Measurements from ENCODE around the gene FAM13C. TPM values are rescaled to one million over a fixed set of nuclear protein-coding genes. Genes with fewer than 3 reads are reported as not detected.

Gene FAM13C
- total RNA-seq, 1 experiment from 2014 or later: 1.8 TPM

DNA sequence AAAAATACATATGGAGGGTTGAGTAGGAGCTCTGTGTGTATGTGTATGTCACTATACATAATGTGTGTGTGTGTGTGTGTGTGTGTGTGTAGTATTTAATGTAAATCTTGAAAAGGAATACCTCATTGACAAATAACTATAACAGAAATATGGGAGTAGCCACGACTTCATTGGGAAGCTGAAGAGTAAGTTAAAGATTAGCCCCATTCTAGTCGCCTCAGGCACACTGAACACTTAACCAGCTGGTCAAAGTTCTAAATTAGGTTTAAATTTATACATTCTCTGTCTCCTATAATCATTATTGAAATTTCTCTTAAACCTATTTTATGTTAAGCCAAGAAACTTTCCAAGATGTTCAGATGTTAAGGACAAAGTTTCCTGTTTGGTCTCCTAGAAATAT lies 45.3 kb downstream of the FAM13C start:
- no peaks in the 10 kb centered on the region for H3K36me3 ChIP-seq (replicated peaks; ENCODE audit: control insufficient read depth, insufficient read depth, low read length)
- no peak for DNase-seq
- H3K27me3 ChIP-seq (ENCODE audit: control insufficient read depth, insufficient read depth, low read length): no peaks in the 10 kb centered on the region
- H3K4me3 ChIP-seq (ENCODE audit: insufficient read depth, low read depth, low read length): no peak overlapping the region

DNA sequence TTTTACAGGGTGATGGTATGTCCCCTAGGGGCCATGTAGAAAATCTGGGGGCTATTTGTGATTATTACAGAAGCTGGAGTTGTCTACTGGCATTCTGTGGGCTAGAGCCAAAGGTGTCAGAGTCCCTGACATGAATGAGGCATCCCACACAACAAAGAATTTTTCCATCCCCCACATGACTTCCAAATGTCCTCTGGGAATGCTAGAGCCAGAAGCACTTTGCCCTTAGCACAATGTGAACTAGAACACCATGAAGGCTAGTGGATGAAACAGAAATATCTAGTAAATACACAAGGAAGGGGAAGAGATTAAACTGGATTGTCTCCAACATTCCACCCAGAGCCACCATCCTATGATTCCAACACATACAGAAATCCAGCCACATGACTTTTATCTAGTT lies 46.9 kb downstream of the FAM13C start:
- no peaks in the 10 kb centered on the region for H3K27me3 ChIP-seq (ENCODE audit: control insufficient read depth, insufficient read depth, low read length)
- DNase-seq: no peak
- H3K36me3 ChIP-seq (replicated peaks; ENCODE audit: control insufficient read depth, insufficient read depth, low read length): no peaks in the 10 kb centered on the region
- no peak overlapping the region for H3K4me3 ChIP-seq (ENCODE audit: insufficient read depth, low read depth, low read length)

DNA sequence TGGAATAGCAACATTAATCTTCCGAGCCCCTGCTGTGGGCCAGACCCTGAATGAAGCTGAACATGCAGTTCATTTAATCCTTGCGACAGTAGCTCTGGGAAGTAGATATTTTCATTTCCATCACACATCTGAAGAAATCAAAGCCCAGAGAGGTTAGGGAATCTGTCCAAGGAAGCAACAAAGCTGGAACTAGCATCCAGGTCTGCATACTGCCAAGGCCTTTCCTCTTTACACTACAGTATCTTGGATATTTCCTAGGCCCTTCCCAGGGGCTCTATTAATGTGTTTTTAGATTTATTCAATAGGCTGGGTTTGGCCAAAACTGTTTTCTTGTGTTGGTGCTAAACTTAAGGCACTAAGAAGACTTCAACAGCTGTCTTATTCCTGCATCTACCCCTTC lies 48.1 kb downstream of the FAM13C start:
- Histone ChIP-seq H3K27me3 (ENCODE audit: control insufficient read depth, insufficient read depth, low read length) (no peaks in the 10 kb centered on the region), H3K36me3 (replicated peaks; ENCODE audit: control insufficient read depth, insufficient read depth, low read length) (no peaks in the 10 kb centered on the region), H3K4me3 (ENCODE audit: insufficient read depth, low read depth, low read length) (no peak overlapping the region)
- DNase-seq: no peak

DNA sequence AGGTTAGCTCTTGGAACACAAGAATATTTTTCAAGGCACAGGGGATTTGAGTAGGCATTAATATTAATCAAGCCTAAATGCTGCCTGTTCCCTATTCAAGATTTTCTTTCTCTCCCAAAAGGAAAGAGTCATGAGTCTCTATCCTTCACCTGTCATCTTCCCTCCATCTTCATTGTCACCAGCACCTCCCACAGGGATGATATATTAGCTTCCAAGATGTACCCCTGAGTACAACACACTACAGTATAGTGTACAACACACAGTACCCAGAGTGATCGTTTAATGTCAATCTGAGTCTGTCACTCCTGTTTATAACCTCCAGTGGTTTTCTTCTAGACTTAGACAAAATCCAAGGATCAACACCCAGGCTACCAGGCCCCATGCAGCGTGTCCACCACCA lies 50.1 kb downstream of the FAM13C start:
- DNase-seq: no peak
- no peaks in the 10 kb centered on the region for H3K27me3 ChIP-seq (ENCODE audit: control insufficient read depth, insufficient read depth, low read length)
- H3K36me3 ChIP-seq (replicated peaks; ENCODE audit: control insufficient read depth, insufficient read depth, low read length): no peaks in the 10 kb centered on the region
- no peak overlapping the region for H3K4me3 ChIP-seq (ENCODE audit: insufficient read depth, low read depth, low read length)

DNA sequence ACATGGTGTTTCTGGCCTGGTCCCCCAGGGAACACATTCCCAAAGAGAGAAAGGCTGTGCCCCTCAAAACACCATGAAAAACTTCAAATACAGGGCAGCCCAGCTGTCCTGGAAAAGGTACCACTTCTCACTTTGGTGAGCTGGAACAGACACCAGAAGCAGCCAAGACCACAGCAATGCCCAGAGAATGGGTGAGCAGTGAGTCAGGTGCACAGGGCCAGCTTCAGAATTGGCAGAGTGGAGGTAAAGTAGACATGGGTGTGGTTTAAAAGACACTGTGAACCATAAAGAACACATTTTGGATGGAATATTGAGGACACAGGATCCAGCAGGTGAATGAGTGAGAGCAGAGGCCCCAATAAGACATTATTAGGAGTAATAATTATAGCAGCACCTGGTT lies 51.3 kb downstream of the FAM13C start:
- no peak for DNase-seq
- Histone ChIP-seq H3K4me3 (ENCODE audit: insufficient read depth, low read depth, low read length) (no peak overlapping the region), H3K27me3 (ENCODE audit: control insufficient read depth, insufficient read depth, low read length) (no peaks in the 10 kb centered on the region), H3K36me3 (replicated peaks; ENCODE audit: control insufficient read depth, insufficient read depth, low read length) (no peaks in the 10 kb centered on the region)

DNA sequence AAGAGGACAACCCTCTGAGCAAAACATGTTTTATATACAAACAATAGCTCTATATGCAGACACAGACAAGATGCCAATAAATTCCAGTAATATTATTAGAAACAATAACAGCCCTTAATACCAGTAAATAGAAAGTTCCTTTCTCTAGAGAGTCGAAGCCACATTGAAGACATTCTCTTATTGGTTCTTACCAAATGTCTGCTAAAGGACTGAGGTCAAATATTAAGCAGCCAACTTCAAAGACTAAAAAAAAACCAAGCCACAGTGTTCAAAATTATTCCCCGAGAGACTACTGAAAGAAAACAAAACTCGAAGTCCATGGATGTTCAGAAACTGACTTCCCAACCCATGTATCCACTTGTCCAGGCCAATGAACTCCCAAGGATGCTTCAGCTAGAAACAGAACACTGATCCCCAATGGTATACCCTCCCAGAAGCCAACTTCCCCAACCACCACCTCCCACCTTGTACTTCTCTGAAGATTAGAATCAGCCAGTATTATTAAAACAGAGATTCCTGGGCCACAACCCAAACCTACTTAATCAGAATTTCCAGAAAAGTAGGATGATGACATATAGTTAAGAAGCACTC lies 51.9 kb downstream of the FAM13C start:
- H3K4me3 ChIP-seq (ENCODE audit: insufficient read depth, low read depth, low read length): no peak overlapping the region
- H3K36me3 ChIP-seq (replicated peaks; ENCODE audit: control insufficient read depth, insufficient read depth, low read length): no peaks in the 10 kb centered on the region
- no peak for DNase-seq
- H3K27me3 ChIP-seq (ENCODE audit: control insufficient read depth, insufficient read depth, low read length): no peaks in the 10 kb centered on the region

DNA sequence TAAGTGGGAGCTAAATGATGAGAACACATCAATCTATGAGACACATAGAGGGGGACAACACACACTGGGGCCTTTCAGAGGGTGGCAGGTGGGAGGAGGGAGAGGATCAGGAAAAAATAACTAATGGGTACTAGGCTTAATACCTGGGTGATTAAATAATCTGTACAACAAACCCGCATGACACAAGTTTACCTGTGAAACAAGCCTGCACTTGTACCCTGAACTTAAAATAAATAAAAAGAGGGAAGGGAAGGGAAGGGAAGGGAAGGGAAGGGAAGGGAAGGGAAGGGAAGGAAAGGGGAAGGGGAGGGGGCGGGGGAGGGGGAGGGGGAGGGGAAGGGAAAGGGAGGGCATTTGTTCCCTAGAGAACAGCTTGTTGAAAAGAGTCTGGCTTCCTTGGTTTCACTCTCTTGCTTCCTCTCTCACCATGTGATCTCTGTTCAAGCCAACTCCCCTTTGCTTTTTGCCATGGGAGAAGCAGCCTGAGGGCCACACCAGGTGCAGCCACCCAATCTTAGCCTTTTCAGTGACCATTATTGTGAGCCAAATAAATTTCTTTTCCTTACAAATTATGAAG lies 57.7 kb downstream of the FAM13C start:
- H3K27me3 ChIP-seq (ENCODE audit: control insufficient read depth, insufficient read depth, low read length): no peaks in the 10 kb centered on the region
- H3K36me3 ChIP-seq (replicated peaks; ENCODE audit: control insufficient read depth, insufficient read depth, low read length): no peaks in the 10 kb centered on the region
- no peak overlapping the region for H3K4me3 ChIP-seq (ENCODE audit: insufficient read depth, low read depth, low read length)
- DNase-seq: no peak

DNA sequence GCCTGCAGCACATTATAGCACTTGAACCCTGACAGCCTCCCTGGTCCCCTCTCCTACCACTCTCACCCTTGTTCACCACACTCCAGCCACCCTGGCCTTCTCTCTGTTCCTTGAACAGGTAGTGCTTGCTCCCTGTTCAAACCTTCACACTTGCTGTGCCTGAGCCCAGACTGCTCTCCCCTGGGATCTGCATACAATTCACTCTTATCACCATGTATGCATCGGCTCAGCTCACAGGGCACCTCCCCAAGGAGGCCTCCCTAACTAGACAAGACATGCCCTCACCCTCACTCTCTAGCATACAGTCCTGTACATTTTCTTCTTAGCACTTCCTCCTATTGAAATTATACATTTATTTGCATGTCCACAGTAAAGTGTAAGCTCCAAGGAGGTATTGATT lies 59.3 kb downstream of the FAM13C start:
- no peak overlapping the region for H3K4me3 ChIP-seq (ENCODE audit: insufficient read depth, low read depth, low read length)
- no peaks in the 10 kb centered on the region for H3K36me3 ChIP-seq (replicated peaks; ENCODE audit: control insufficient read depth, insufficient read depth, low read length)
- DNase-seq: peak; percentile 8
- no peaks in the 10 kb centered on the region for H3K27me3 ChIP-seq (ENCODE audit: control insufficient read depth, insufficient read depth, low read length)

DNA sequence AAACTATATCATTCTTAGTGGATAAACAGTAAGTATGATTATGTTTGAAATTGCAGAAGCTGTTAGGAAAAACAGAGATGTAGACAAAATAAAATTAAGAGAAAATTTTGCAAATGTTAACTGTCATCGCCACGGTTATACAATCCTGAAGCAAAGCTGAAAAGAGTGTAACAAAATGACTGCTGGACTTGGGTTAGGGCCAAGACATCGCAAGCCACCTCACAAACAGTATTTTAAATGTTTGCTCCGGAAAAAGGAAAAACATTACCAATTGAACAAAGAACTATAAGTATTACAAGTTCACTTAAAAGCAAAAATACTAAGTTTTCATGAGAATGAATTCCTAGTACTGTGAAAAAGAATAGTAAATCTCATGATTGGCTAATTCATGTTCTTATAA lies 60.0 kb downstream of the FAM13C start:
- H3K4me3 ChIP-seq (ENCODE audit: insufficient read depth, low read depth, low read length): no peak overlapping the region
- no peak for DNase-seq
- no peaks in the 10 kb centered on the region for H3K36me3 ChIP-seq (replicated peaks; ENCODE audit: control insufficient read depth, insufficient read depth, low read length)

DNA sequence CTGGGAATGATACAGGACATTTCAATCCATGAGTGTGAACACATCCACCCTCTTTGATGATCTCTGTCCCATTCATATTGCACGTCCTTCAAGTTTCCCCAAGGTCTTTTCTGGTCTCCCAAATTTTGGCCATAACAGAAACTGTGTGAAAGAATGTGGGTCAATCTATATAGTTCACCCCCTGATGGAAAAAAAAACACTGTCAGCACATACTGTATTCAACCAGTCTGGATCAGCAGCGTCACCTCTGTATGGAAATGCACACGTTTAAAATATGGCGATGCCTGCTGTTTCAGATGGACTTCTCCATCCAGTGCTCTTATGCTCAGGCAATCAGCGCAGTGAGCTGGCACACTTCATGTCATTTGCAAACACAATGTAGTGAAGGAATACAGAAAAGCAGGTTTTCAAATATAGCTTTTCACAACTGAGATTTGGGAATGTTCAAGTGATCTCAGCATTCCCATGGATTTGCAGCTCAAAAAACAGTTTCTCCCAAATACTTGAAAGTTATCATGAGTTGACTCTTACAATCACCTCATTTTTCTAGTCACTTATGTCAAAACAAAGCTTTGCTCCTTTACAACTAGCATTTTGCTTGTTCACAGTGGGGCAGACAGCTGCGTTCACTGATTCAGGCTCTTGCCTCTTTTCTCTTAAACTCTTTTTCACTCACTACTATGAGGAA lies 61.1 kb downstream of the FAM13C start:
- no peaks in the 10 kb centered on the region for H3K36me3 ChIP-seq (replicated peaks; ENCODE audit: control insufficient read depth, insufficient read depth, low read length)
- no peaks in the 10 kb centered on the region for H3K27me3 ChIP-seq (ENCODE audit: control insufficient read depth, insufficient read depth, low read length)
- H3K4me3 ChIP-seq (ENCODE audit: insufficient read depth, low read depth, low read length): no peak overlapping the region
- DNase-seq: no peak

More for the DNA sequence above, 60.0 kb downstream of the FAM13C start:
- H3K27me3 ChIP-seq (ENCODE audit: control insufficient read depth, insufficient read depth, low read length): no peaks in the 10 kb centered on the region

DNA sequence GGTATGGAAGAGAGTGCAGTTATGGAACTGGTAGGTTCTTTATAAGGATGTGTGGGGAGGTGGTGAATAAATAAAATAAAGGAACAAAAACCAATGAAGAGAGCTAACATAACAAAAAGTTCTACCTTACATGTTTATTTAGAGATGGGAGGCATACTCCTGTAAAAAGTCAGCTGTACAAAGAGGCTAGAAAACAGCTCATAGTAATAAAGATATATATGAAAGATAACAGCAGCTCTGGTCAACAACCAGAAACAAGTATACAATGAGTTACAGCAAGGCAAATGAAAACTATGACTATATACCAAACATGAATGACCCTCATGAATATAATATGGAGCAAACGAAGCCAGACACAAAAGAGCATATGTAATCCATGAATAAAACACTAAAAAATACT lies 62.0 kb downstream of the FAM13C start:
- no peak overlapping the region for H3K4me3 ChIP-seq (ENCODE audit: insufficient read depth, low read depth, low read length)

DNA sequence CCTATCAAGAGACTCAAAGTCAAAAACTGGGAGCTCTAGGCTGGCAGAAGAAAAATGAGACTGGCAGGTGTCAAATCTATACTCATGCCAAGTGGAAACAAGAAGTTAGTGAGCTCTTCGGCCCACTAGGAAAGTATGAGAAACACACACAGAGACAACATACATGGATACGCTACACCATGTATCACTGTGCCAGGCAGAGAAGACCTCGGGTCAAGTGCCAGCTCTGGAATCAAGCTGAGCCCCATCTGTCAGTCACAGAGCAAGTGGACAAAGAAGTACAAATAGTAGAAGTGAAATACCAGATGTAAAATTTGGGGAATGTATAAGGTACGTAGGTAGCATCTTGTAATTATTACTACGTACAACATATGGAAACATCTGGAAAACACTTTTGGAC lies 62.4 kb downstream of the FAM13C start:
- H3K36me3 ChIP-seq (replicated peaks; ENCODE audit: control insufficient read depth, insufficient read depth, low read length): no peaks in the 10 kb centered on the region
- no peak overlapping the region for H3K4me3 ChIP-seq (ENCODE audit: insufficient read depth, low read depth, low read length)
- DNase-seq: no peak
- H3K27me3 ChIP-seq (ENCODE audit: control insufficient read depth, insufficient read depth, low read length): no peaks in the 10 kb centered on the region

More for the DNA sequence above, 62.0 kb downstream of the FAM13C start:
- Histone ChIP-seq H3K36me3 (replicated peaks; ENCODE audit: control insufficient read depth, insufficient read depth, low read length) (no peaks in the 10 kb centered on the region), H3K27me3 (ENCODE audit: control insufficient read depth, insufficient read depth, low read length) (no peaks in the 10 kb centered on the region)
- DNase-seq: no peak

DNA sequence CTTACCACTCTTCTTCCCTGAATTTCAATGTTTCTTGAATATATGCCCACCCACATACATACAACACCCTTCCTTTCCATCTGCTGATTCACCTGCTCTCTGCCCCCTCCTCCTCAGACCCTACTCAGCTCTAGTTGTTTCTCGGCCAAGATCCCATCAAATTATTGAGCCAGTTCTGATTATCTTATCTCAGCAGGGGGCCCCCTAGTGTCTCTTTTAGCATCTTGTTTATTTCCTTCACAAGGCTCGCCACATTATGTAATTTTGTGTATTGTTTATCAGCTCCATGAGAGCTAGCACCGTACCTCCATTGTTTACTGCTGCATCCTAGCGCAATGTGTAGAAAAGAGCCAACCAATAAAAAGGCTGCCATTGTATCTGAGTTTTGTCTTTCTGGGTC lies 71.9 kb downstream of the FAM13C start:
- no peak overlapping the region for H3K4me3 ChIP-seq (ENCODE audit: insufficient read depth, low read depth, low read length)
- H3K36me3 ChIP-seq (replicated peaks; ENCODE audit: control insufficient read depth, insufficient read depth, low read length): no peaks in the 10 kb centered on the region
- H3K27me3 ChIP-seq (ENCODE audit: control insufficient read depth, insufficient read depth, low read length): no peaks in the 10 kb centered on the region
- DNase-seq: no peak

DNA sequence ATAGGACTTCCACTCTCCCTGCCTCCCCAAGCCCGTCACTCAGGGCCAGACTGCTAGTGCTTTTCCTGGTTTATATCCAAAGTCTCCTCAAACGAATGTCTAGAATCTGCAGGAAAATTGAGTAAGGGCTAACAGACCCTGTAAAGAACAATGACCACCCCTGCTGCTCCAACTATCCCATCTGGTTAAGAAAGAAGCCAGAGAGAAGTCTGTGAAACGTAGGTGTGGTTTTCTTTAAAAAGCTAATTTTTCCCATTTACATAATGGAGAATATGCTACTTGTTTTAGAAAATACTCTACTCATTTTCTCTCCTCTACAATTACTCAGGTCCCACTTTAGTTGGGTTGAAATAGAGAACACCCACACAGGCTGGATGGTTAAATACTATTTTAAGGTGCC lies 72.5 kb downstream of the FAM13C start:
- no peak overlapping the region for H3K4me3 ChIP-seq (ENCODE audit: insufficient read depth, low read depth, low read length)
- no peaks in the 10 kb centered on the region for H3K27me3 ChIP-seq (ENCODE audit: control insufficient read depth, insufficient read depth, low read length)
- H3K36me3 ChIP-seq (replicated peaks; ENCODE audit: control insufficient read depth, insufficient read depth, low read length): no peaks in the 10 kb centered on the region
- DNase-seq: no peak

DNA sequence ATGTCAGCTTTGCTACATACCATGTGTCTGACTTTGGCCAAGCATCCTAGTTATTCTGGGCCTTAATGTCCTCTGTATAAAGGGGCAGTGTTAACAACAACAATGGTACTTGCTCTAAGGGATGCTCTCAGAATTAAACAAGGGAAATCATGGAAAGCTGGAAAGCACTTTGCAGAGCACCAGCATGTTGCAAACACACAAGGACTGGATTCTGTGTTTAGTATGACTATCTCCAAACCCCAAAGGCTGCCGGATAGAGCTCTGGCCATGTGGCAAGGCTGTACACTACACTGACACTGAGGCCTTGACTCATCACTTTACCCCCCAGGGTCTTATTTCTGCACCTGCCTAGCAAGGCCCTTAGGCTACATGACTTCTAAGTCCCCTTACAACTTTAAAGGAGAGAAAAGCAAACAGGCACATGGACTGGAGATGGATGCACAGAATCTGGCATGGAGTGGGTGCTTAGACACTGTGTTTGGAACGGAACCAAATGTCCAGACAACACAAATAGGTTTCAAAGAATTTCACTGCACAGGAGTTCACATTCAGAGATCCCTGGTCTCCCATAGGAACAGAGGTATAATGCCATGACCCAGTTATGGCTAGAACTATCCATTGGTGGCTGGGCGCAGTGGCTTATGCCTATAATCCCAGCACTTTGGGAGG lies 74.6 kb downstream of the FAM13C start:
- H3K4me3 ChIP-seq (ENCODE audit: insufficient read depth, low read depth, low read length): no peak overlapping the region
- no peaks in the 10 kb centered on the region for H3K27me3 ChIP-seq (ENCODE audit: control insufficient read depth, insufficient read depth, low read length)
- no peak for DNase-seq
- H3K36me3 ChIP-seq (replicated peaks; ENCODE audit: control insufficient read depth, insufficient read depth, low read length): no peaks in the 10 kb centered on the region

Data from H7 (cell line).